GM12891 (cell line): ENCODE measurements around the gene TMEM164.

Experiments
- DNase-seq: peaks from one replicate; pipeline ENCODE4 v3.0.0; 2011; ENCODE audit warnings: low spot score; ENCODE audit not compliant: insufficient read length
- FAIRE-seq: peaks from 2 replicates; lab custom pipeline; 2011; peaks lifted over from hg19 to GRCh38; lab: Jason Lieb, UNC
- PAX5 ChIP-seq: IDR thresholded peaks from 2 replicates; pipeline ENCODE4 v1.6.1; 2011; ENCODE audit warnings: low read length, moderate library complexity, mild to moderate bottlenecking; ENCODE audit not compliant: insufficient read depth, severe bottlenecking
- POLR2A ChIP-seq: IDR thresholded peaks from 2 replicates; pipeline ENCODE4 v1.6.1; 2011; ENCODE audit warnings: low read depth, low read length, control low read depth
- POLR2AphosphoS5 ChIP-seq: IDR thresholded peaks from 2 replicates; pipeline ENCODE4 v1.6.1; 2011; ENCODE audit warnings: low read depth, low read length, control low read depth
- POU2F2 ChIP-seq: IDR thresholded peaks from 2 replicates; pipeline ENCODE4 v1.6.1; 2011; ENCODE audit warnings: low read depth, mild to moderate bottlenecking, control low read depth, low read length, moderate library complexity
- SPI1 ChIP-seq: IDR thresholded peaks from 2 replicates; pipeline ENCODE4 v1.6.1; 2011; ENCODE audit warnings: low read depth, low read length, control low read depth
- TAF1 ChIP-seq: IDR thresholded peaks from 2 replicates; pipeline ENCODE4 v1.6.1; 2011; ENCODE audit warnings: low read depth, low read length, control low read depth

Gene TMEM164

GRCh38 chrX:110156167-110156754 is 153.3 kb downstream of the TMEM164 start:
- no peak for DNase-seq
- FAIRE-seq = no peak
- TF ChIP-seq TAF1 (no peak), POU2F2 (no peak), POLR2A (no peak)

- no peak for FAIRE-seq
- TF ChIP-seq TAF1 (no peak), SPI1 (no peak), POU2F2 (no peak), POLR2AphosphoS5 (no peak), POLR2A (no peak), PAX5 (no peak)
- no peak for DNase-seq
Measured at GRCh38 chrX:110157444-110157843, 154.5 kb downstream of the TMEM164 start.

GRCh38 chrX:110159235-110159634 is 156.3 kb downstream of the TMEM164 start:
- TF ChIP-seq SPI1 (no peak), TAF1 (no peak), POLR2A (no peak), POLR2AphosphoS5 (no peak), POU2F2 (no peak), PAX5 (no peak)
- no peak for DNase-seq
- FAIRE-seq = no peak

- FAIRE-seq (peak; percentile 80), DNase-seq (no peak)
- TF ChIP-seq PAX5 (no peak), SPI1 (0 out of 2 replicates have a peak, but pooled peaks have one; percentile 6)
Measured at GRCh38 chrX:110159865-110160264, 157.0 kb downstream of the TMEM164 start.

DNA sequence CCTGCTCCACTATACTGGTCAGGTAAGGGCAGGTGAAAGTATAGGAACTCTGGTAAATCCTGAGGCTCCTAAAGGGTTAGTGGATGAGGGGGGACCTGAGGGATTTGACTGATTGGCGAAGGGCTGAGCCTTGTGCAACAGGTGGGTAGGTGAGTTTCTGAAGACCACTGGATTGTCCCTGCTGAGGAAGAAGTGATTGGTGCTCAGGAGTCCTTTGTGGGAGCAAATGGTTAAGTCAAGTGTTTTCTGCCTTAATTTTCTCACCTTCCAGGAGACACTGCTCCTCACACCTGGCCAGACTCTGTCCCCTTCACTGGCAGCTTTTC is 158.4 kb downstream of the TMEM164 start:
- DNase-seq (no peak), FAIRE-seq (no peak)
- no peak for TF ChIP-seq SPI1
- TF ChIP-seq POLR2A = no peak
- no peak for TF ChIP-seq PAX5
- TF ChIP-seq POU2F2 = no peak

DNA sequence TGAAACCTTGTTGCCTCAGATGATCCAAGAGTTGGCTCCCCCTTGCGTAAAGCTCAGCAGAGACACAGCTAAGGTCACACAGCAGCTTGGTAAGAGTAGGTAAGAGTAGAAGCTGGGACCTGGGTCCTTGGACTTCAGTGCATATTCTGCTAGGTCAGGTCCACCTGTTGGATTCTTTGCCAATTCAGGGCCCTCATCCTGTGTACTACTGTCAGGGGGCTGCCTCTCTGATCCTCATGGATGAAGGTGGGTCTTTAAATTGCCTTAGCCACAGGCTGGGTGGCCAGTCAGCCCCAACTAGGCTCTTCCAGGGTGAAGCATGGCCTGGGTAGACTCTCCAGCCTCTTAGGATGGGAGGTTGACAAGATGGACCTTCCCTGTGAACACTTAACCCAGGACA is 159.2 kb downstream of the TMEM164 start:
- no peak for TF ChIP-seq TAF1
- TF ChIP-seq POLR2A = no peak
- no peak for TF ChIP-seq POU2F2
- TF ChIP-seq POLR2AphosphoS5 = no peak
- no peak for TF ChIP-seq SPI1
- DNase-seq = no peak
- FAIRE-seq = peak; percentile 51

DNA sequence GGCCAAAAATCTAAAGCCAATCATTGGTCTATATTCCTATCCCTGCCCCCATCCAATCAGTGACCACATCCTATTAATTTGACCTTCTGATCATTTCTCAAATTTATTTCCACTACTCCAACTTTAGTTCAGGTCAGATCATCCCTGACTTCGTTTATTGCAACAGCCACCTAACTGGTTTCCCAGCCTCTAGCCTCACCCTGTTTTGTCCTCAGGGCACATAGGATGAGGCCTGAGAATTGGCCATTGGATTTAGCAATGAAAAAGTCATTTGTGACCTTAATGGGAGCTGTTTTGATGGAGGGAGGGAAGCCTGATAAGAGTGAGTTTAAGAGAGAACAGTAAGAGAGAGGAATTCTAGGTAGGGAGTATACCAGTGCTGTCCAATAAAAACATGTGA is 160.0 kb downstream of the TMEM164 start:
- DNase-seq (no peak), FAIRE-seq (no peak)
- TF ChIP-seq POLR2A (no peak), SPI1 (no peak), POLR2AphosphoS5 (no peak), PAX5 (no peak), POU2F2 (no peak), TAF1 (no peak)

DNA sequence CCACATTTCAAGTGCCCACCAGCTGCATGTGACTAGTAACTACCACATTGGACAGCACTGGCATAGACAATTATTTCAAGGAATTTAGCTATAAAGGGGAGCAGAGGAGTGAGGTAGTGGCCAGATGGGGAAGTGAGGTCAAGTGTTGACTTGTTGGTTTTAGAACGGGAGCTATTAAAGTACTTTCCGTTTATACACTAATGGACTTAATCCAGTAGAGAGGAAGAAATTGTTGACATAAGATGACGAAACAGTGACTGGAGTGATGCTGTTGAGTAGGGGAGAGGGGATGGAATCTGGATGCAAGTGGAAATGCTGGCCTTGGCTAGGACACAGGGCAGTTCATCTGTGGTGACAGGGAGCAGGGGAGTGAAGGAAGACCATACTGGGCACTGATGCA is 160.6 kb downstream of the TMEM164 start:
- peak; percentile 55 for FAIRE-seq
- TF ChIP-seq POLR2AphosphoS5 = no peak
- no peak for TF ChIP-seq SPI1
- TF ChIP-seq PAX5 = no peak
- TF ChIP-seq POLR2A = no peak
- TF ChIP-seq TAF1 = no peak
- TF ChIP-seq POU2F2 = no peak

GRCh38 chrX:110167952-110168451 is 165.1 kb downstream of the TMEM164 start:
- DNase-seq (no peak), FAIRE-seq (peak; percentile 64)
- TF ChIP-seq SPI1 (no peak), PAX5 (no peak), POLR2AphosphoS5 (no peak), TAF1 (no peak), POLR2A (no peak), POU2F2 (no peak)

More for the DNA sequence above, 160.6 kb downstream of the TMEM164 start:
- DNase-seq = no peak

DNA sequence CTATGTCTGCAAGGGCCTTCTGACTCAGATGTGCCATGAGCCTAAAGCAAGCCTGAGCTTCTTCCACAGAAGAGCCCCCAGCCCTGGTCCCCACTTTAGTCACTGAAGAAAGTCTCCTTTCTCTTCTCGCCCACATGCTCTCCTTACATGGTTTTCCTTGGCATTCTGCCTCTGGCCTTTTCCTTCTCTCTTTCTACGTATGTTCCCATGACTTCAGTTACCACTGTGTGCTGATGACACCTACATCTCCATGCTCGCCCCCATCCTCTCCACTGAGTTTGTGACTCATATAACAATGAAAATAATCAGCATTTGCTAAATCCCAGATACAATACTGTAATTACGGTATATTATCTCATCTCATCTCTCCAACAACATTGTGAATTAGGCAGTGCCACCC is 165.7 kb downstream of the TMEM164 start:
- peak; percentile 54 for FAIRE-seq
- DNase-seq = no peak
- TF ChIP-seq PAX5 = no peak
- no peak for TF ChIP-seq POLR2A
- no peak for TF ChIP-seq TAF1
- TF ChIP-seq SPI1 = no peak

- TF ChIP-seq TAF1 (no peak), SPI1 (no peak), POLR2A (no peak), POLR2AphosphoS5 (no peak), POU2F2 (no peak), PAX5 (no peak)
- FAIRE-seq = no peak
- no peak for DNase-seq
Measured at GRCh38 chrX:110170029-110170428, 167.1 kb downstream of the TMEM164 start.
